ENCODE measurements around the gene F7. TPM values are rescaled to one million over a fixed set of nuclear protein-coding genes. Genes with fewer than 3 reads are reported as not detected.

F7 gene
- total and polyA plus RNA-seq, 2 of the 4 experiments (the other 2 are of a cell fraction), result under 0.01 to 0.07 TPM

GRCh38 chr13:113083022-113083373 lies 22.6 kb upstream of the F7 start (continued):
- no peak for TF ChIP-seq RAD21 (IDR thresholded peaks at IDR 0.05; ENCODE audit: low read length)

GRCh38 chr13:113083402-113084061 lies 22.1 kb upstream of the F7 start:
- no peak overlapping the region for H3K4me2 ChIP-seq (ENCODE audit: low read depth, low read length)
- ATAC-seq (ENCODE audit: low read depth), result no peak
- 52% methylated on average over 7 of the region's 18 CpGs; no CpG with 5 or more reads in 1 of the 2 experiments for WGBS, 2 experiments (ENCODE audit: extremely low coverage in 2 of 2, insufficient read length in 1 of 2)

More at GRCh38 chr13:113083402-113084061, 22.1 kb upstream of the F7 start:
- Histone ChIP-seq H2BK5ac (ENCODE audit: low read depth, low read length, poor library complexity, severe bottlenecking) (no peak overlapping the region), H2BK15ac (ENCODE audit: low read depth, low read length) (no peak overlapping the region), H3K9me1 (ENCODE audit: insufficient read depth, low read length) (no peaks in the 10 kb centered on the region), H3K4me1 (ENCODE audit: control insufficient read depth, insufficient read depth, low read length) (no peaks in the 10 kb centered on the region; the same call in 1 of the 2 replicates), H3K14ac (replicated peaks; ENCODE audit: low read depth, low read length) (no peak overlapping the region), H4K20me1 (ENCODE audit: insufficient read depth, low read length) (no peaks in the 10 kb centered on the region), H3K27ac (ENCODE audit: insufficient read depth, low read length) (no peak overlapping the region), H4K5ac (ENCODE audit: low read depth, low read length) (no peak overlapping the region), H3K23ac (ENCODE audit: low read depth, low read length) (no peak overlapping the region), H3K9me3 (ENCODE audit: control insufficient read depth, insufficient read depth, low read length) (no peaks in the 10 kb centered on the region; the same call in 1 of the 2 replicates), H2AK5ac (ENCODE audit: low read depth, low read length) (no peak overlapping the region), H3K27me3 (ENCODE audit: control insufficient read depth, insufficient read depth, low read length) (peaks cover 50% of the 10 kb centered on the region), H3K4me3 (ENCODE audit: insufficient read depth, low read depth, low read length) (no peak overlapping the region), H3K9ac (ENCODE audit: low read depth, low read length) (no peak overlapping the region), H2AK9ac (replicated peaks; ENCODE audit: low read depth, low read length, poor library complexity) (no peak overlapping the region), H4K91ac (ENCODE audit: insufficient read depth, low read depth, low read length) (no peak overlapping the region), H3K18ac (ENCODE audit: low read depth, low read length) (no peak overlapping the region), H3K79me1 (ENCODE audit: low read depth in 1 of 2, low read length in 2 of 2) (no peaks in the 10 kb centered on the region), H2BK120ac (ENCODE audit: low read depth, low read length) (no peak overlapping the region), H2AFZ (replicated peaks; ENCODE audit: low read length, poor library complexity) (no peak overlapping the region), H3K36me3 (ENCODE audit: control insufficient read depth, insufficient read depth, low read length) (no peaks in the 10 kb centered on the region), H4K8ac (ENCODE audit: low read depth in 2 of 2, low read length in 2 of 2) (no peak overlapping the region), H3K4ac (ENCODE audit: low read depth, low read length) (no peak overlapping the region), H2BK20ac (ENCODE audit: low read depth, low read length) (no peak overlapping the region), H3K56ac (ENCODE audit: extremely low read depth, insufficient read depth, low read length) (no peak overlapping the region)
- CTCF ChIA-PET, result no interaction called here
- no TSS peak for BruUV-seq (replicated peaks)
- DNase-seq, result peak; percentile 12
- dilution Hi-C loops (cut with HindIII; ENCODE audit: low sequenced_read_pairs, unreplicated experiment), result no loop called here
- POLR2A ChIA-PET (ENCODE audit: unreplicated experiment), result no interaction called here
- TF ChIP-seq RFX5 (IDR thresholded peaks at IDR 0.05; ENCODE audit: low read depth, low read length), result no peak
- TF ChIP-seq USF2 (IDR thresholded peaks at IDR 0.05; ENCODE audit: low read depth, low read length), result 0 out of 2 replicates have a peak, but pooled peaks have one; percentile 34
- in situ Hi-C loops (cut with MboI; ENCODE audit: low sequenced_read_pairs), result no loop called here
- intact Hi-C loops (cut with micrococcal nuclease), result no loop called here
